Thyroid gland (tissue), 4 donors: ENCODE data around the gene ADAMTSL4.
"Not testable (repeated sequence)": the region's sequence is repeated elsewhere in the genome, so short reads cannot be mapped to it uniquely, and the experiment has no call there.

ENCODE experiments used
- CTCF ChIP-seq, 6 experiments: fragments of 200-600 bp in 3 of 6; fragments of 450-650 bp in 3 of 6; sonication (generic) in 3 of 6; IDR thresholded peaks; one replicate each; pipeline ENCODE4 v1.5.1; 2016 to 2019; ENCODE audit warnings: antibody characterized with exemption in 6 of 6, mild to moderate bottlenecking in 2 of 6, inconsistent platforms in 1 of 6, moderate library complexity in 1 of 6
- POLR2A ChIP-seq, 2 donors: fragments of 450-650 bp; IDR thresholded peaks; one replicate each; pipeline ENCODE4 v1.6.1; 2017; ENCODE audit warnings: antibody characterized with exemption in 2 of 2, mild to moderate bottlenecking in 2 of 2, moderate library complexity in 1 of 2

- TF ChIP-seq POLR2A, CTCF (IDR thresholded peaks at IDR 0.05): not testable (repeated sequence)
Observed at GRCh38 chr1:150605451-150605731, 56.2 kb downstream of the ADAMTSL4 start.
